A673 (cell line): ENCODE results near the gene PIF1. TPM values are rescaled to one million over a fixed set of nuclear protein-coding genes. Genes with fewer than 3 reads are reported as not detected.
"Not testable (repeated sequence)": the region's sequence is repeated elsewhere in the genome, so short reads cannot be mapped to it uniquely, and the experiment has no call there.

Experiments used
- BruUV-seq: library from RNA; stranded (reverse); fragments of 400-500 nt; replicated peaks from 2 replicates; lab custom pipeline; 2021; lab: Mats Ljungman, UMichigan
- CTCF ChIA-PET: fragments of 300-600 bp; sonication (Branson Sonifier 250); formaldehyde crosslinking; loops from one replicate; lab custom pipeline; 2022; ENCODE audit warnings: antibody characterized with exemption; lab: Charles Lee
- POLR2A ChIA-PET: fragments of 300-600 bp; sonication (Branson Sonifier 250); formaldehyde crosslinking; loops from one replicate; lab custom pipeline; 2022; ENCODE audit warnings: antibody characterized with exemption; ENCODE audit not compliant: low non-redundant PET; lab: Charles Lee
- DNase-seq: peaks from one replicate; pipeline ENCODE4 v3.0.0-alpha.2; 2015; ENCODE audit warnings: low spot score
- H3K27ac ChIP-seq: fragments of 200-600 bp; sonication (generic); 2 replicates; pipeline ENCODE4 v1.5.1; 2016; ENCODE audit warnings: mixed run types, low read depth, mild to moderate bottlenecking, mixed read lengths, antibody characterized with exemption, low read length; ENCODE audit not compliant: poor library complexity, severe bottlenecking
- H3K27me3 ChIP-seq: fragments of 200-600 bp; sonication (generic); replicated peaks from 2 replicates; pipeline ENCODE4 v1.6.1; 2017; ENCODE audit warnings: mixed run types, low read depth, mild to moderate bottlenecking, mixed read lengths, antibody characterized with exemption, low read length; ENCODE audit not compliant: insufficient read depth, poor library complexity
- H3K36me3 ChIP-seq: fragments of 200-600 bp; sonication (generic); 2 replicates; pipeline ENCODE4 v1.6.1; 2016; ENCODE audit warnings: mixed run types, mild to moderate bottlenecking, mixed read lengths, antibody characterized with exemption, low read length; ENCODE audit not compliant: insufficient read depth, poor library complexity, severe bottlenecking
- H3K4me1 ChIP-seq: fragments of 200-600 bp; sonication (generic); 2 replicates; pipeline ENCODE4 v1.6.1; 2017; ENCODE audit warnings: mixed run types, mild to moderate bottlenecking, mixed read lengths, antibody characterized with exemption, low read length; ENCODE audit not compliant: insufficient read depth, poor library complexity, severe bottlenecking
- H3K4me3 ChIP-seq: fragments of 200-600 bp; sonication (generic); 2 replicates; pipeline ENCODE4 v1.5.1; 2016; ENCODE audit warnings: low read depth, mixed run types, mild to moderate bottlenecking, mixed read lengths, low read length; ENCODE audit not compliant: poor library complexity, severe bottlenecking
- H3K9me3 ChIP-seq: fragments of 200-600 bp; sonication (generic); 2 replicates; pipeline ENCODE4 v1.6.1; 2016; ENCODE audit warnings: mixed run types, low read depth, mild to moderate bottlenecking, mixed read lengths, antibody characterized with exemption, low read length; ENCODE audit not compliant: poor library complexity, severe bottlenecking
- EZH2 ChIP-seq: fragments of 200-600 bp; sonication (generic); IDR thresholded peaks from 2 replicates; pipeline ENCODE4 v1.6.1; 2017; ENCODE audit warnings: borderline replicate concordance, low read depth, mild to moderate bottlenecking, mixed read lengths, antibody characterized with exemption, low read length; ENCODE audit not compliant: poor library complexity, severe bottlenecking
- intact Hi-C: fragments of 100-400 bp; cut with micrococcal nuclease; formaldehyde crosslinking; loops from one replicate; pipeline ENCODE4 v1.10.0; 2022; ENCODE audit not compliant: unreplicated experiment
- total RNA-seq: library from RNA; stranded (reverse); gene quantifications from 2 replicates; pipeline ENCODE4 v1.2.3, GENCODE V29; 2021
- TF ChIP-seq, protein P1 (sequence below): fragments of 300-800, 200-600 bp; sonication (generic); conservative IDR thresholded peaks from 2 replicates; pipeline ENCODE4 v1.5.1; 2017; ENCODE audit warnings: low read depth, mild to moderate bottlenecking, antibody characterized with exemption, low read length, moderate library complexity, mixed read lengths

Gene PIF1
- total RNA-seq, 1 experiment from 2014 or later, result 65.7 TPM

DNA sequence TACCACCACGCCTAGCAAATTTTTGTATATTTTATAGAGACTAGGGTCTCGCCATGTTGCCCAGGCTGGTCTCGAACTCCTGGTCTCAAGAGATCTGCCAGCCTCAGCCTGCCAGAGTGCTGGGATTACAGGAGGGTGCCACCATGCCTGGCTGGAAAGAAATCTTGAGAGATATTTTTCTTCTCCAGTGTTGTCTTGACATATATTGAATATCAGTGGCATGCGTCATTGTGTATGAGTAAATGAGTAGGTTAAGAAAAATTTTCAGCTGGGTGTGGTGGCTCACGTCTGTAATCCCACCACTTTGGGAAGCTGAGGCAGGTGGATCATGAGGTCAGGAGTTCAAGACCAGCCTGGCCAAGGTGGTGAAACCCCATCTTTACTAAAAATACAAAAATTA is 3.5 kb upstream of the PIF1 start:
- BruUV-seq, result no TSS peak
- TF ChIP-seq, protein P1, sequence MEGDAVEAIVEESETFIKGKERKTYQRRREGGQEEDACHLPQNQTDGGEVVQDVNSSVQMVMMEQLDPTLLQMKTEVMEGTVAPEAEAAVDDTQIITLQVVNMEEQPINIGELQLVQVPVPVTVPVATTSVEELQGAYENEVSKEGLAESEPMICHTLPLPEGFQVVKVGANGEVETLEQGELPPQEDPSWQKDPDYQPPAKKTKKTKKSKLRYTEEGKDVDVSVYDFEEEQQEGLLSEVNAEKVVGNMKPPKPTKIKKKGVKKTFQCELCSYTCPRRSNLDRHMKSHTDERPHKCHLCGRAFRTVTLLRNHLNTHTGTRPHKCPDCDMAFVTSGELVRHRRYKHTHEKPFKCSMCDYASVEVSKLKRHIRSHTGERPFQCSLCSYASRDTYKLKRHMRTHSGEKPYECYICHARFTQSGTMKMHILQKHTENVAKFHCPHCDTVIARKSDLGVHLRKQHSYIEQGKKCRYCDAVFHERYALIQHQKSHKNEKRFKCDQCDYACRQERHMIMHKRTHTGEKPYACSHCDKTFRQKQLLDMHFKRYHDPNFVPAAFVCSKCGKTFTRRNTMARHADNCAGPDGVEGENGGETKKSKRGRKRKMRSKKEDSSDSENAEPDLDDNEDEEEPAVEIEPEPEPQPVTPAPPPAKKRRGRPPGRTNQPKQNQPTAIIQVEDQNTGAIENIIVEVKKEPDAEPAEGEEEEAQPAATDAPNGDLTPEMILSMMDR, result no peak
- no peak for TF ChIP-seq EZH2
- ChIA-PET CTCF (no interaction called here), POLR2A (no interaction called here)
- Histone ChIP-seq H3K4me1 (no peaks in the 10 kb centered on the region), H3K27ac (no peak overlapping the region), H3K27me3 (no peaks in the 10 kb centered on the region), H3K36me3 (no peaks in the 10 kb centered on the region), H3K9me3 (no peaks in the 10 kb centered on the region), H3K4me3 (no peak overlapping the region)
- DNase-seq, result no peak
- intact Hi-C loops, result no loop called here

DNA sequence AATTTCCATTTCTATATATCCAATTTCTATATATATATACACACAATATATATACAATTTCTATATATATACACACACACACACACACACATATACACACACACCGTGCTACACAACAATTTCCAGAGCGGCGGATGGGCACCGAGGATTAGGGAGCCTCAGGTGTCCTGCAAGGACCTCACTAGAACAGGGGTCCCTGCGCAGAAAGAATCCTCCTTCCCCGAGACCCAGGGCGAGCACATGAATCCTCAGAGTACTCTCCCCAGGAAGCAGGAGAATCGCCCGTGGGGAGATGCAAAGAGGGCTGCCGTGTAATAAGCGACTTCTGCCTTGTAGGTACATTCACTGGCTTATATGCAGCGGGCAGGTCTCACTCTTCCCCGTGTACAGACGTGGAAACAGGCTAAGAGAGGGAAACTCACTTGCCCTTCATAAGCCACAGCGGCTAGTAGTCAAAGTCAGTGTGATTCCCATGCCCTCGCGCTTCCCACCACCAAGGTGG is 467 bp downstream of the PIF1 start:
- peak overlapping the region; percentile 84 for H3K4me3 ChIP-seq
- H3K27ac ChIP-seq, result peak overlapping the region; percentile 83
- intact Hi-C loops, result no loop called here
- TSS peak; percentile 61 for BruUV-seq
- H3K4me1 ChIP-seq, result peaks cover 4% of the 10 kb centered on the region
- TF ChIP-seq, protein P1, result no peak
- no peak for TF ChIP-seq EZH2
- no peak for DNase-seq
- H3K9me3 ChIP-seq, result no peaks in the 10 kb centered on the region
- CTCF ChIA-PET, result interaction anchor here (1.1 kb wide), 2 partner anchors 10 to 15 kb away, joined by 3 to 4 read pairs; no protein-coding TSS in a partner anchor
- H3K36me3 ChIP-seq, result peaks cover 24% of the 10 kb centered on the region
- H3K27me3 ChIP-seq, result no peaks in the 10 kb centered on the region
- POLR2A ChIA-PET, result interaction anchor here (0.7 kb wide), 1 partner anchor 620 kb away, joined by 3 read pairs; no protein-coding TSS in a partner anchor

DNA sequence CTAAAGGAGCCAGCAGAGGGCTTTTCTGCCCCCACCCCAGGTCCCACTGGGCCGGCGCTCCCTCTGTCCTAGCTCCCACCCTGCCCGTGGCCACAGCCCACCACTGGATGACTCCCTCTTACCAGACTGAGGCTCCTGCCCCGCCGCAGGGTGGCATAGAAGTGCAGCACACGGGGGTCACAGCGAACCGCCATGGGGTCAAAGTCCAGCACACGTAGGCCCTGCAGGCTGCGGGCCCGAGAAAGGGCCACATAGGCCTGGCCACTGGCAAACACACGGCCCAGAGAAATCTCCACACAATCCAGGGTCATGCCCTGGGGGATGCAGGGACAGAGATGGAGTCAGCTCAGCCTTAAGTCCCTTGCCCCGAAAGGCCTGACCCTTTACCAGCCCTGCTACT is 9.0 kb downstream of the PIF1 start:
- Histone ChIP-seq H3K27ac (peak overlapping the region; percentile 10), H3K27me3 (no peaks in the 10 kb centered on the region), H3K4me3 (no peak overlapping the region), H3K36me3 (peaks cover 48% of the 10 kb centered on the region), H3K4me1 (no peaks in the 10 kb centered on the region), H3K9me3 (no peaks in the 10 kb centered on the region)
- CTCF ChIA-PET, result no interaction called here
- no TSS peak for BruUV-seq
- intact Hi-C loops, result no loop called here
- TF ChIP-seq, protein P1, result no peak
- no peak for TF ChIP-seq EZH2
- POLR2A ChIA-PET, result no interaction called here
- DNase-seq, result no peak

DNA sequence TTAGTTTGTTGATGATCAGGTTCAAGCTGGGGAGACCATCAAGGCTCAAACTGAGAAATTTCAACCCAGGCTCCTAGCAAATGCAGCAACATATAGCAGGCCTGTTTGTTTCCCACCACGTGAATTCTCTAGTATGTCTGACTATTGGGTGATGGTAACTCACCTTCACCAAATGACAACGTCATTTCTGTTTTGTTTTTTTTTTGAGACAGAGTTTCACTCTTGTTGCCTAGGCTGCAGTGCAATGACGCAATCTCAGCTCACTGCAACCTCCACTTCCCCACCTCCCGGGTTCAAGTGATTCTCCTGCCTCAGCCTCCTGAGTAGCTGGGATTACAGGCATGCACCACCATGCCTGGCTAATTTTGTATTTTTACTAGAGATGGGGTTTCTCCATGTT is 10.5 kb downstream of the PIF1 start:
- H3K27me3 ChIP-seq, BruUV-seq, DNase-seq, H3K27ac ChIP-seq, POLR2A ChIA-PET, H3K4me3 ChIP-seq, H3K9me3 ChIP-seq, H3K4me1 ChIP-seq, intact Hi-C loops: not testable (repeated sequence)
- CTCF ChIA-PET, result interaction anchor here (0.6 to 1.3 kb wide), 2 partner anchors 21 to 55 kb away, joined by 3 to 8 read pairs; no protein-coding TSS in a partner anchor
- peaks cover 37% of the 10 kb centered on the region for H3K36me3 ChIP-seq

DNA sequence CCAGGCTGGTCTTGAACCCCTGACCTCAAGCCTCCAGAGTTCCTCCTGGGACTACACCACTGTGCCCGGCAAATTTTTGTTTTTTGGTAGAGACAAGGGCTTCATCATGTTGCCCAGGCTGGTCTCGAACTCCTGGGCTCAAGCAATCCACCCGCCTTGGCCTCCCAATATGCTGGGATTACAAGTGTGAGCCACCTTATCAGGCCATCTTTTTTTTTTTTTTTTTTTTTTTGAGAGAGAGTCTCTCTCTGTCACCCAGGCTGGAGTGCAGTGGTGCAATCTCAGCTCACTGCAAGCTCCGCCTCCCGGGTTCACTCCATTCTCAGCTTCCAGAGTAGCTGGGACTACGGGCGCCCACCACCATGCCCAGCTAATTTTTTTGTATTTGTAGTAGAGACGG is 11.2 kb downstream of the PIF1 start:
- CTCF ChIA-PET, result interaction anchor here (0.6 kb wide), 1 partner anchor 54 kb away, joined by 8 read pairs; no protein-coding TSS in a partner anchor
- DNase-seq, intact Hi-C loops, H3K27me3 ChIP-seq, H3K4me3 ChIP-seq, BruUV-seq, POLR2A ChIA-PET, H3K4me1 ChIP-seq, H3K9me3 ChIP-seq, H3K27ac ChIP-seq: not testable (repeated sequence)
- peaks cover 30% of the 10 kb centered on the region for H3K36me3 ChIP-seq
